Left lung (tissue), 10 donors: ENCODE measurements around the gene PNMA1. TPM values are rescaled to one million over a fixed set of nuclear protein-coding genes. Genes with fewer than 3 reads are reported as not detected.

ENCODE experiments used
- ATAC-seq: fragments of 200-7000 bp; cut with Tn5 transposase; one replicate; pipeline ENCODE4 v1.9.1; 2020; ENCODE audit warnings: moderate library complexity
- DNase-seq, 4 donors: peaks; one replicate each; pipeline ENCODE4 v3.0.0-alpha.2; 2013 to 2020
- H3K27ac ChIP-seq, 2 donors: fragments of 200-600 bp; sonication (generic) in 1 of 2; one replicate each; pipeline versions ENCODE4 v1.5.0 to v1.8.0; 2020 to 2021
- H3K27me3 ChIP-seq, 2 donors: fragments of 200-600 bp; sonication (generic) in 1 of 2; one replicate each; pipeline versions ENCODE4 v1.5.0 to v1.8.0; 2020 to 2021
- H3K36me3 ChIP-seq, 2 donors: fragments of 200-600 bp; sonication (generic) in 1 of 2; one replicate each; pipeline versions ENCODE4 v1.5.0 to v1.8.0; 2020 to 2021
- H3K4me1 ChIP-seq, 2 donors: fragments of 200-600 bp; one replicate each; pipeline ENCODE4 v1.8.0; 2021
- H3K4me3 ChIP-seq, 2 donors: fragments of 200-600 bp; sonication (generic) in 1 of 2; one replicate each; pipeline versions ENCODE4 v1.5.0 to v1.8.0; 2020 to 2021; ENCODE audit warnings: mild to moderate bottlenecking in 1 of 2
- H3K9me3 ChIP-seq, 2 donors: fragments of 200-600 bp; sonication (generic) in 1 of 2; one replicate each; pipeline versions ENCODE4 v1.5.0 to v1.8.0; 2020 to 2021
- CTCF ChIP-seq, 2 donors: fragments of 200-600 bp; sonication (generic) in 1 of 2; IDR thresholded peaks; one replicate each; pipeline versions ENCODE4 v1.5.0 to v1.8.0; 2021; ENCODE audit warnings: antibody characterized with exemption in 2 of 2
- intact Hi-C, 2 donors: fragments of 100-400 bp; cut with DNase I; formaldehyde crosslinking; loops; one replicate each; pipeline versions ENCODE4 v1.11.2 to v1.14.2; 2022
- polyA plus RNA-seq, 6 donors: library from polyadenylated mRNA; unstranded; fragments of 120-200 nt; gene quantifications; one replicate each; pipeline ENCODE4 v1.2.1, GENCODE V29; 2013; ENCODE audit not compliant: insufficient read length in 6 of 6
- total RNA-seq, 2 donors: library from RNA; stranded (reverse); fragmentation: NEBNext Ultra II Directional; extraction: Animal tissue kit (Norgen Biotek cat#: 25700); gene quantifications; one replicate each; pipeline ENCODE4 v1.2.1, GENCODE V29; 2021
- donor health status: DM: no; HTN: yes; CAD: no.
- donor health status: DM: no; HTN: no; CAD: no.

PNMA1 gene
- total and polyA plus RNA-seq, 8 donors: 30.8 to 56.3 (median 46.2) TPM

- TF ChIP-seq CTCF (IDR thresholded peaks at IDR 0.05): no peak
- Histone ChIP-seq H3K4me1 (no peaks in the 10 kb centered on the region), H3K27me3 (no peaks in the 10 kb centered on the region), H3K9me3 (no peaks in the 10 kb centered on the region), H3K4me3 (no peak overlapping the region), H3K27ac (no peak overlapping the region), H3K36me3 (peaks cover 0 to 4% of the 10 kb centered on the region in 2 donors)
- DNase-seq (no peak), ATAC-seq (no peak)
- intact Hi-C loops: no loop called here
Measured at GRCh38 chr14:73684627-73685026, 29.6 kb downstream of the PNMA1 start.

GRCh38 chr14:73680821-73681220 is 33.4 kb downstream of the PNMA1 start:
- ATAC-seq: no peak
- no peaks in the 10 kb centered on the region for H3K9me3 ChIP-seq
- no peaks in the 10 kb centered on the region for H3K4me1 ChIP-seq
- H3K4me3 ChIP-seq: no peak overlapping the region
- no peak overlapping the region for H3K27ac ChIP-seq
- no peaks in the 10 kb centered on the region for H3K36me3 ChIP-seq
- TF ChIP-seq CTCF (IDR thresholded peaks at IDR 0.05): no peak
- no peak for DNase-seq
- H3K27me3 ChIP-seq: no peaks in the 10 kb centered on the region
- intact Hi-C loops: no loop called here

GRCh38 chr14:73678698-73679097 is 35.5 kb downstream of the PNMA1 start:
- Histone ChIP-seq H3K27ac (no peak overlapping the region), H3K36me3 (no peaks in the 10 kb centered on the region), H3K4me3 (no peak overlapping the region), H3K4me1 (no peaks in the 10 kb centered on the region), H3K9me3 (no peaks in the 10 kb centered on the region), H3K27me3 (no peaks in the 10 kb centered on the region)
- intact Hi-C loops: no loop called here
- no peak for TF ChIP-seq CTCF (IDR thresholded peaks at IDR 0.05)
- no peak for ATAC-seq
- no peak for DNase-seq

GRCh38 chr14:73674986-73675385 is 39.2 kb downstream of the PNMA1 start:
- Histone ChIP-seq H3K9me3 (no peaks in the 10 kb centered on the region), H3K4me3 (no peak overlapping the region), H3K36me3 (peaks cover 0 to 4% of the 10 kb centered on the region in 2 donors), H3K4me1 (no peaks in the 10 kb centered on the region), H3K27ac (no peak overlapping the region), H3K27me3 (no peaks in the 10 kb centered on the region)
- ATAC-seq (no peak), DNase-seq (no peak)
- TF ChIP-seq CTCF (IDR thresholded peaks at IDR 0.05): no peak
- intact Hi-C loops: no loop called here

- Histone ChIP-seq H3K27ac (no peak overlapping the region), H3K27me3 (no peaks in the 10 kb centered on the region), H3K36me3 (peaks cover 0 to 8% of the 10 kb centered on the region in 2 donors), H3K4me1 (no peaks in the 10 kb centered on the region), H3K4me3 (no peak overlapping the region), H3K9me3 (no peaks in the 10 kb centered on the region)
- TF ChIP-seq CTCF (IDR thresholded peaks at IDR 0.05): no peak
- intact Hi-C loops: no loop called here
- ATAC-seq (no peak), DNase-seq (no peak)
Measured at GRCh38 chr14:73667854-73668253, 46.3 kb downstream of the PNMA1 start.
